Measurements from ENCODE around the gene SH3TC1.

DNA sequence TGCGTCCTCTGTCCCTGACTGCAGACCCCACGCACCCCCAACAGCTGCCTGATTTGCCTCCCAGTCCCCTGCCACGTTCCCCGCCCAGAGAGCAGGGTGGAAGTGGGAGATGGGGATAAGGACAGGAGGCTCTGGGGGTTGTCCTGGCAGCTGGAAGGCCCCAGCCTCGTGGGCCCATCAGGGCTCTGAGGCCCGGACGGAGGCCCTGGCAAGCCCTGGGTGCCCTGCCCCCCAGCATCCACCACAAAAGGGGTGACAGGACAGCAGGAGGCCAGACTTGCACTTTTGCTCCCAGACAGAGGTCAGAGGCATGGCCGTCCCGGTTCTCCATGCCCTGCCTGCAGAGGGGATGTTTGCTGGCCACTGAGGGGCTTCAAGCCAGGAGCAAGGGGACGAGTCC lies 4.7 kb downstream of the SH3TC1 start:
- TF ChIP-seq, protein P1, sequence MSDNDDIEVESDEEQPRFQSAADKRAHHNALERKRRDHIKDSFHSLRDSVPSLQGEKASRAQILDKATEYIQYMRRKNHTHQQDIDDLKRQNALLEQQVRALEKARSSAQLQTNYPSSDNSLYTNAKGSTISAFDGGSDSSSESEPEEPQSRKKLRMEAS (IDR thresholded peaks at IDR 0.05; ENCODE audit: low read depth, low read length) = no peak
- TF ChIP-seq TAF1 (IDR thresholded peaks at IDR 0.05; ENCODE audit: borderline replicate concordance, low read depth, low read length) (no peak), SIN3A (IDR thresholded peaks at IDR 0.05; ENCODE audit: low read depth, low read length) (no peak), HDGF (IDR thresholded peaks at IDR 0.05) (no peak), EP300 (IDR thresholded peaks at IDR 0.05; ENCODE audit: borderline replicate concordance in 1 of 2, control insufficient read depth in 1 of 2, low read depth in 2 of 2, low read length in 2 of 2) (no peak), SREBF2 (IDR thresholded peaks at IDR 0.05; ENCODE audit: low read length) (no peak), TARDBP (IDR thresholded peaks at IDR 0.05; ENCODE audit: borderline replicate concordance) (no peak), ASH2L (IDR thresholded peaks at IDR 0.05; ENCODE audit: borderline replicate concordance, low read depth) (no peak), NR2C2 (IDR thresholded peaks at IDR 0.05; ENCODE audit: borderline replicate concordance, control insufficient read depth, insufficient read length, low read depth) (no peak), RAD21 (IDR thresholded peaks at IDR 0.05; ENCODE audit: insufficient read depth, low read depth, low read length) (no peak), BCL11A (IDR thresholded peaks at IDR 0.05; ENCODE audit: low read depth, low read length) (no peak), CHD2 (IDR thresholded peaks at IDR 0.05; ENCODE audit: borderline replicate concordance, low read depth, low read length) (no peak)
- TF ChIP-seq, protein P2, sequence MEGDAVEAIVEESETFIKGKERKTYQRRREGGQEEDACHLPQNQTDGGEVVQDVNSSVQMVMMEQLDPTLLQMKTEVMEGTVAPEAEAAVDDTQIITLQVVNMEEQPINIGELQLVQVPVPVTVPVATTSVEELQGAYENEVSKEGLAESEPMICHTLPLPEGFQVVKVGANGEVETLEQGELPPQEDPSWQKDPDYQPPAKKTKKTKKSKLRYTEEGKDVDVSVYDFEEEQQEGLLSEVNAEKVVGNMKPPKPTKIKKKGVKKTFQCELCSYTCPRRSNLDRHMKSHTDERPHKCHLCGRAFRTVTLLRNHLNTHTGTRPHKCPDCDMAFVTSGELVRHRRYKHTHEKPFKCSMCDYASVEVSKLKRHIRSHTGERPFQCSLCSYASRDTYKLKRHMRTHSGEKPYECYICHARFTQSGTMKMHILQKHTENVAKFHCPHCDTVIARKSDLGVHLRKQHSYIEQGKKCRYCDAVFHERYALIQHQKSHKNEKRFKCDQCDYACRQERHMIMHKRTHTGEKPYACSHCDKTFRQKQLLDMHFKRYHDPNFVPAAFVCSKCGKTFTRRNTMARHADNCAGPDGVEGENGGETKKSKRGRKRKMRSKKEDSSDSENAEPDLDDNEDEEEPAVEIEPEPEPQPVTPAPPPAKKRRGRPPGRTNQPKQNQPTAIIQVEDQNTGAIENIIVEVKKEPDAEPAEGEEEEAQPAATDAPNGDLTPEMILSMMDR (IDR thresholded peaks at IDR 0.05 in 2 of 3, conservative IDR thresholded peaks at IDR 0.05 in 1 of 3; ENCODE audit: control insufficient read depth in 2 of 3, extremely low read depth in 1 of 3, insufficient read depth in 1 of 3, low read depth in 3 of 3, low read length in 3 of 3) = no peak
- TF ChIP-seq, protein P3, sequence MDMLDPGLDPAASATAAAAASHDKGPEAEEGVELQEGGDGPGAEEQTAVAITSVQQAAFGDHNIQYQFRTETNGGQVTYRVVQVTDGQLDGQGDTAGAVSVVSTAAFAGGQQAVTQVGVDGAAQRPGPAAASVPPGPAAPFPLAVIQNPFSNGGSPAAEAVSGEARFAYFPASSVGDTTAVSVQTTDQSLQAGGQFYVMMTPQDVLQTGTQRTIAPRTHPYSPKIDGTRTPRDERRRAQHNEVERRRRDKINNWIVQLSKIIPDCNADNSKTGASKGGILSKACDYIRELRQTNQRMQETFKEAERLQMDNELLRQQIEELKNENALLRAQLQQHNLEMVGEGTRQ (IDR thresholded peaks at IDR 0.05; ENCODE audit: borderline replicate concordance, low read depth, low read length) = no peak

Data from GM12878 (cell line).